ENCODE data around the gene HIVEP1.

Gene HIVEP1

GRCh38 chr6:11970114-11970513 lies 42.0 kb upstream of the HIVEP1 start:
- no peak for DNase-seq (ENCODE audit: low read depth)
- no peak for TF ChIP-seq CTCF (conservative IDR thresholded peaks at IDR 0.05; ENCODE audit: low read length)
- H3K4me3 ChIP-seq (ENCODE audit: low read length): no peak overlapping the region

- TF ChIP-seq CTCF (conservative IDR thresholded peaks at IDR 0.05; ENCODE audit: low read length): no peak
- peak; percentile 91 for DNase-seq (ENCODE audit: low read depth)
These were observed 41.0 kb upstream of the HIVEP1 start for GRCh38 chr6:11971154-11971553.

GRCh38 chr6:11972270-11972669 lies 39.8 kb upstream of the HIVEP1 start:
- H3K4me3 ChIP-seq (ENCODE audit: low read length): no peak overlapping the region
- no peak for DNase-seq (ENCODE audit: low read depth)
- TF ChIP-seq CTCF (conservative IDR thresholded peaks at IDR 0.05; ENCODE audit: low read length): no peak

More at GRCh38 chr6:11971154-11971553, 41.0 kb upstream of the HIVEP1 start:
- H3K4me3 ChIP-seq (ENCODE audit: low read length): no peak overlapping the region

GRCh38 chr6:11972806-11973205 lies 39.3 kb upstream of the HIVEP1 start:
- TF ChIP-seq CTCF (conservative IDR thresholded peaks at IDR 0.05; ENCODE audit: low read length): no peak
- DNase-seq (ENCODE audit: low read depth): peak; percentile 73
- H3K4me3 ChIP-seq (ENCODE audit: low read length): no peak overlapping the region

GRCh38 chr6:11973238-11973637 lies 38.9 kb upstream of the HIVEP1 start:
- H3K4me3 ChIP-seq (ENCODE audit: low read length): no peak overlapping the region
- TF ChIP-seq CTCF (conservative IDR thresholded peaks at IDR 0.05; ENCODE audit: low read length): no peak
- no peak for DNase-seq (ENCODE audit: low read depth)

- no peak overlapping the region for H3K4me3 ChIP-seq (ENCODE audit: low read length)
- DNase-seq (ENCODE audit: low read depth): peak; percentile 52
- no peak for TF ChIP-seq CTCF (conservative IDR thresholded peaks at IDR 0.05; ENCODE audit: low read length)
These were observed 38.0 kb upstream of the HIVEP1 start for GRCh38 chr6:11974089-11974488.

GRCh38 chr6:11975353-11975977 lies 36.6 kb upstream of the HIVEP1 start:
- TF ChIP-seq CTCF (conservative IDR thresholded peaks at IDR 0.05; ENCODE audit: low read length): no peak
- H3K4me3 ChIP-seq (ENCODE audit: low read length): no peak overlapping the region
- no peak for DNase-seq (ENCODE audit: low read depth)
